H9 (cell line): ENCODE results near the gene RXRB. TPM values are rescaled to one million over a fixed set of nuclear protein-coding genes. Genes with fewer than 3 reads are reported as not detected.
A peak's percentile ranks its signal among the peaks of the same experiment; 100 is the strongest.

Source experiments
- DNase-seq: peaks from one replicate; pipeline ENCODE4 v3.0.0-alpha.2; 2017
- H2AFZ ChIP-seq: one replicate; pipeline ENCODE4 v1.6.1; 2013; ENCODE audit warnings: mild to moderate bottlenecking, low read length, control low read depth, moderate library complexity
- H2AK5ac ChIP-seq: 2 replicates; pipeline ENCODE4 v1.6.1; 2013; ENCODE audit warnings: low read length, control low read depth, mixed read lengths; ENCODE audit not compliant: insufficient read length
- H2BK120ac ChIP-seq: one replicate; pipeline ENCODE4 v1.6.1; 2013; ENCODE audit warnings: low read depth, mild to moderate bottlenecking, low read length, control low read depth, inconsistent platforms; ENCODE audit not compliant: poor library complexity, severe bottlenecking
- H2BK12ac ChIP-seq: 2 replicates; pipeline ENCODE4 v1.6.1; 2013; ENCODE audit warnings: low read length, control low read depth, mixed read lengths, low read depth; ENCODE audit not compliant: insufficient read length
- H2BK15ac ChIP-seq: 2 replicates; pipeline ENCODE4 v1.6.1; 2013; ENCODE audit warnings: low read depth, low read length, control low read depth
- H2BK20ac ChIP-seq: one replicate; pipeline ENCODE4 v1.6.1; 2013; ENCODE audit warnings: low read depth, mild to moderate bottlenecking, low read length, control low read depth, inconsistent platforms; ENCODE audit not compliant: poor library complexity, severe bottlenecking
- H2BK5ac ChIP-seq: 2 replicates; pipeline ENCODE4 v1.6.1; 2013; ENCODE audit warnings: low read length, control low read depth, mixed read lengths; ENCODE audit not compliant: insufficient read length
- H3K14ac ChIP-seq: 2 replicates; pipeline ENCODE4 v1.6.1; 2013; ENCODE audit warnings: low read length, control low read depth; ENCODE audit not compliant: insufficient read depth
- H3K18ac ChIP-seq: 2 replicates; pipeline ENCODE4 v1.6.1; 2013; ENCODE audit warnings: low read depth, mild to moderate bottlenecking, mixed read lengths, low read length, control low read depth; ENCODE audit not compliant: insufficient read length
- H3K23ac ChIP-seq: 2 replicates; pipeline ENCODE4 v1.6.1; 2013; ENCODE audit warnings: low read length, control low read depth, mixed read lengths, low read depth; ENCODE audit not compliant: insufficient read length
- H3K23me2 ChIP-seq: 2 replicates; pipeline ENCODE4 v1.6.1; 2013; ENCODE audit warnings: low read depth, mild to moderate bottlenecking, mixed read lengths, low read length, control low read depth; ENCODE audit not compliant: insufficient read length, poor library complexity, severe bottlenecking
- H3K27ac ChIP-seq: 2 replicates; pipeline ENCODE4 v1.5.1; 2013; ENCODE audit warnings: low read length, control low read depth, mixed read lengths, low read depth; ENCODE audit not compliant: insufficient read length
- H3K27me3 ChIP-seq: 2 replicates; pipeline ENCODE4 v1.6.1; 2013; ENCODE audit warnings: low read length, control low read depth, inconsistent platforms; ENCODE audit not compliant: insufficient read depth
- H3K4ac ChIP-seq: 2 replicates; pipeline ENCODE4 v1.6.1; 2013; ENCODE audit warnings: low read depth, mild to moderate bottlenecking, control low read depth, inconsistent platforms, low read length, moderate library complexity
- H3K4me1 ChIP-seq: 2 replicates; pipeline ENCODE4 v1.6.1; 2013; ENCODE audit warnings: low read length, control low read depth, inconsistent platforms; ENCODE audit not compliant: insufficient read depth
- H3K4me2 ChIP-seq: 2 replicates; pipeline ENCODE4 v1.6.1; 2013; ENCODE audit warnings: low read length, control low read depth, mixed read lengths; ENCODE audit not compliant: insufficient read length, insufficient read depth
- H3K56ac ChIP-seq: 2 replicates; pipeline ENCODE4 v1.6.1; 2013; ENCODE audit warnings: low read depth, mild to moderate bottlenecking, mixed read lengths, low read length, control low read depth; ENCODE audit not compliant: insufficient read length
- H3K79me1 ChIP-seq: 2 replicates; pipeline ENCODE4 v1.6.1; 2013; ENCODE audit warnings: low read depth, mild to moderate bottlenecking, moderate library complexity, low read length, control low read depth, inconsistent platforms; ENCODE audit not compliant: insufficient read depth, poor library complexity, severe bottlenecking
- H3K79me2 ChIP-seq: 2 replicates; pipeline ENCODE4 v1.6.1; 2013; ENCODE audit warnings: low read length, control low read depth, inconsistent platforms; ENCODE audit not compliant: insufficient read depth
- H3K9ac ChIP-seq: 2 replicates; pipeline ENCODE4 v1.6.1; 2013; ENCODE audit warnings: low read length, control low read depth, mixed read lengths; ENCODE audit not compliant: insufficient read length; ENCODE audit errors: extremely low read depth
- H3K9me3 ChIP-seq: one replicate; pipeline ENCODE4 v1.6.1; 2013; ENCODE audit warnings: low read depth, low read length, inconsistent platforms; ENCODE audit not compliant: control insufficient read depth
- H3T11ph ChIP-seq: one replicate; pipeline ENCODE4 v1.6.1; 2013; ENCODE audit warnings: mild to moderate bottlenecking, low read length, control low read depth, inconsistent platforms
- H4K20me1 ChIP-seq: one replicate; pipeline ENCODE4 v1.6.1; 2013; ENCODE audit not compliant: control insufficient read depth, insufficient read length, insufficient read depth
- H4K5ac ChIP-seq: 2 replicates; pipeline ENCODE4 v1.6.1; 2013; ENCODE audit warnings: low read depth, mild to moderate bottlenecking, mixed read lengths, low read length, control low read depth; ENCODE audit not compliant: insufficient read length
- H4K8ac ChIP-seq: replicated peaks from 2 replicates; pipeline ENCODE4 v1.6.1; 2013; ENCODE audit warnings: low read length, control low read depth, mixed read lengths, low read depth; ENCODE audit not compliant: insufficient read length
- H4K91ac ChIP-seq: 2 replicates; pipeline ENCODE4 v1.6.1; 2013; ENCODE audit warnings: low read depth, mild to moderate bottlenecking, moderate library complexity, mixed read lengths, low read length, control low read depth; ENCODE audit not compliant: insufficient read length
- H3K27ac Mint-ChIP-seq, 3 experiments: 2 replicates in 2 of 3; 3 replicates in 1 of 3; pipeline ENCODE4 v1.8.0; 2020 to 2021; ENCODE audit warnings: mixed read lengths in 3 of 3, mild to moderate bottlenecking in 1 of 3, moderate library complexity in 1 of 3
- H3K27me3 Mint-ChIP-seq: 2 replicates; pipeline ENCODE4 v1.8.0; 2021; ENCODE audit warnings: low read depth, mild to moderate bottlenecking, moderate library complexity, mixed read lengths
- H3K36me3 Mint-ChIP-seq, 3 experiments: 2 replicates in 2 of 3; 3 replicates in 1 of 3; pipeline ENCODE4 v1.8.0; 2020 to 2021; ENCODE audit warnings: low read depth in 3 of 3, mixed read lengths in 3 of 3; ENCODE audit not compliant: insufficient read depth in 1 of 3
- H3K4me1 Mint-ChIP-seq, 2 experiments: 2 replicates each; pipeline ENCODE4 v1.8.0; 2020; ENCODE audit warnings: mixed read lengths in 2 of 2
- H3K4me3 Mint-ChIP-seq, 2 experiments: 2 replicates in 1 of 2; 3 replicates in 1 of 2; pipeline ENCODE4 v1.8.0; 2020 to 2021; ENCODE audit warnings: mild to moderate bottlenecking in 2 of 2, mixed read lengths in 2 of 2, moderate library complexity in 1 of 2
- H3K9me3 Mint-ChIP-seq, 2 experiments: 2 replicates in 1 of 2; 3 replicates in 1 of 2; pipeline ENCODE4 v1.8.0; 2020; ENCODE audit warnings: mild to moderate bottlenecking in 2 of 2, mixed read lengths in 2 of 2, moderate library complexity in 1 of 2
- WGBS: extraction: QIAGEN DNeasy Blood & Tissue Kit; methylation state at CpG from one replicate; pipeline ENCODE4 v1.1.7; 2013; ENCODE audit warnings: missing lambda C conversion rate, low lambda C conversion rate, mixed read lengths; ENCODE audit not compliant: insufficient read length; ENCODE audit errors: extremely low coverage; 5-methylcytosine and 5-hydroxymethylcytosine counted together
- total RNA-seq: library from RNA; stranded (reverse); gene quantifications from 2 replicates; pipeline ENCODE4 v1.2.1, GENCODE V29; 2021
- TF ChIP-seq, protein P1 (sequence below): fragments of 200-600 bp; sonication (generic); conservative IDR thresholded peaks from 3 replicates; pipeline ENCODE4 v1.8.0; 2021; ENCODE audit warnings: antibody characterized with exemption, mild to moderate bottlenecking

The RXRB gene
- total RNA-seq, 1 experiment from 2014 or later = 14.8 TPM

DNA sequence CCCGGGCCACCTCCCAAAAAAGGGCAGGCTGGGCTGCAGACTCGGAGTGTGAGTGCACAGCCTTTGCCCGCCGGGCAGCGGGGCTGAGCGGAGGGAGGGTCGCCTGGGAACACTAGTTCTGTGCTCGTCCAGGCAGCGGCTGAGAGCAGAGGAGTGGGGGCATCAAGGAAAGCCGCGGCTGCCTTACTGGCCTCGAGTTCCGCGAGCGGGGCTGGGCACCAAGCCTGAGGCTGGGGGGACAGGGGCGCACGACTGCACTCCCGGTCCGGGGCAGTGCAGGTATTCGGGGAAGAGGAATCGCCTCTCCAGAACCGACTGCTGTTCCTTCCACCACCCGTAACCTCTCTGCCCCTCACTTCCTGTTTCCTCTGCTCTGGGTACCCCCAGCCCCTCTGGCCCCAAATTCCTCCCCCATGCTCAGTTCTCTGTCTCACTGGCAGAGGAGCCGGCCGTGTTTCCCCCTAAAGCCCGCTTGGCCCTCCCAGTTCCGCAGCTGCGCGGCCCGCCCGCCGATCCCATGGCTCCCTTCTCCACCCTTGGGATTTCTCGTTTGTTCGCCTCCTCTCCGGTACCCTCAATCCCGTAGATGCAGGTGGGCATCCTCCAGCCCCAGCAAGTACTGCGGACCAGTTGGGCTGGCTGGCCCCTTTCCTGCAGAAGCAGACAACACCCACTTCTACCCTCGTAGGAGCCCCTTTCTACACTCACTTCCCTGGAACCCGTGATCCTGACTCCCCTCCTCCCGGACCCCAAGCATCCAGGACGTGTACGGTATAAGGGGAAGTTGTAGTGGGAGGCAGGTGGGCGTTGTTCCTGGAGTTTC, 12.9 kb upstream of the RXRB start:
- no peak overlapping the region for H2BK15ac ChIP-seq
- peaks cover 0 to 4% of the 10 kb centered on the region in 2 experiments; a peak in 1 of 5 replicates for H3K9me3 Mint-ChIP-seq
- peak overlapping the region in 1 of 3 experiments; percentile 29; a peak in 2 of 7 replicates for H3K27ac Mint-ChIP-seq
- H3K4me3 Mint-ChIP-seq = peak overlapping the region; percentile 75 to 94
- peaks cover 86% of the 10 kb centered on the region for H3K27me3 Mint-ChIP-seq
- no peak overlapping the region for H3K4ac ChIP-seq
- peaks cover 7 to 24% (median 16%) of the 10 kb centered on the region in 3 experiments; a peak in 6 of 7 replicates for H3K36me3 Mint-ChIP-seq
- no peak overlapping the region for H4K5ac ChIP-seq
- H2AK5ac ChIP-seq = no peak overlapping the region
- TF ChIP-seq, protein P1, sequence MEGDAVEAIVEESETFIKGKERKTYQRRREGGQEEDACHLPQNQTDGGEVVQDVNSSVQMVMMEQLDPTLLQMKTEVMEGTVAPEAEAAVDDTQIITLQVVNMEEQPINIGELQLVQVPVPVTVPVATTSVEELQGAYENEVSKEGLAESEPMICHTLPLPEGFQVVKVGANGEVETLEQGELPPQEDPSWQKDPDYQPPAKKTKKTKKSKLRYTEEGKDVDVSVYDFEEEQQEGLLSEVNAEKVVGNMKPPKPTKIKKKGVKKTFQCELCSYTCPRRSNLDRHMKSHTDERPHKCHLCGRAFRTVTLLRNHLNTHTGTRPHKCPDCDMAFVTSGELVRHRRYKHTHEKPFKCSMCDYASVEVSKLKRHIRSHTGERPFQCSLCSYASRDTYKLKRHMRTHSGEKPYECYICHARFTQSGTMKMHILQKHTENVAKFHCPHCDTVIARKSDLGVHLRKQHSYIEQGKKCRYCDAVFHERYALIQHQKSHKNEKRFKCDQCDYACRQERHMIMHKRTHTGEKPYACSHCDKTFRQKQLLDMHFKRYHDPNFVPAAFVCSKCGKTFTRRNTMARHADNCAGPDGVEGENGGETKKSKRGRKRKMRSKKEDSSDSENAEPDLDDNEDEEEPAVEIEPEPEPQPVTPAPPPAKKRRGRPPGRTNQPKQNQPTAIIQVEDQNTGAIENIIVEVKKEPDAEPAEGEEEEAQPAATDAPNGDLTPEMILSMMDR = no peak
- no peak overlapping the region for H2BK12ac ChIP-seq
- no peak overlapping the region for H3K56ac ChIP-seq
- H3K79me2 ChIP-seq = no peaks in the 10 kb centered on the region
- H2AFZ ChIP-seq = no peak overlapping the region
- H3K4me1 Mint-ChIP-seq = peaks cover 37 to 51% of the 10 kb centered on the region in 2 experiments
- H2BK120ac ChIP-seq = no peak overlapping the region
- peaks cover 11% of the 10 kb centered on the region for H3K23me2 ChIP-seq
- no peaks in the 10 kb centered on the region for H3K79me1 ChIP-seq
- H2BK20ac ChIP-seq = no peak overlapping the region
- H4K91ac ChIP-seq = no peak overlapping the region
- peaks cover 51% of the 10 kb centered on the region for H3K27me3 ChIP-seq
- no peak overlapping the region; the same call in 1 of the 2 replicates for H3K14ac ChIP-seq
- no peaks in the 10 kb centered on the region for H3K9me3 ChIP-seq
- no peak overlapping the region for H3T11ph ChIP-seq
- peaks cover 3% of the 10 kb centered on the region for H4K20me1 ChIP-seq
- H3K23ac ChIP-seq = no peak overlapping the region
- H3K4me1 ChIP-seq = no peaks in the 10 kb centered on the region
- no peak overlapping the region for H3K9ac ChIP-seq
- WGBS = no CpG with 5 or more reads among the region's 43 CpGs
- H4K8ac ChIP-seq = no peak overlapping the region
- H3K27ac ChIP-seq = no peak overlapping the region
- no peak for DNase-seq
- H3K4me2 ChIP-seq = peak overlapping the region; percentile 88
- no peak overlapping the region for H3K18ac ChIP-seq
- no peak overlapping the region for H2BK5ac ChIP-seq
